Measurements from ENCODE around the gene FAM114A2.

DNA sequence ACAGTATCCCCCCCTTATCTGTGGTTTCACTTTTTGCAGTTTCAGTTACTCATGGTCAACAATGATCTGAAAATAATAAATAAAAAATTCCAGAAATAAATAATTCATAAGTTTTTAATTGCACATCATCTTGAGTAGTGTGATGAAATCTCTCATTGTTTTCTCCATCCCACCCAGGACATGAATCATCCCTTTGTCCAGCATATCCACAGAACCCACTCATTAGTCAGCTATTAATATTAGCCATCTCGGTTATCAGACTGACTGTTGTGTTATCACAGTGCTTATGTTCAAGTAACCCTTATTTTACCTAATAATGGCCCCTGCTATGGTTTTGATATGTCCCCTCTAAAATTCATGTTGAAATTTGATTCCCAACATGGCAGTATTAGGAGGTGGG, 40.7 kb downstream of the FAM114A2 start:
- TF ChIP-seq, protein P1, sequence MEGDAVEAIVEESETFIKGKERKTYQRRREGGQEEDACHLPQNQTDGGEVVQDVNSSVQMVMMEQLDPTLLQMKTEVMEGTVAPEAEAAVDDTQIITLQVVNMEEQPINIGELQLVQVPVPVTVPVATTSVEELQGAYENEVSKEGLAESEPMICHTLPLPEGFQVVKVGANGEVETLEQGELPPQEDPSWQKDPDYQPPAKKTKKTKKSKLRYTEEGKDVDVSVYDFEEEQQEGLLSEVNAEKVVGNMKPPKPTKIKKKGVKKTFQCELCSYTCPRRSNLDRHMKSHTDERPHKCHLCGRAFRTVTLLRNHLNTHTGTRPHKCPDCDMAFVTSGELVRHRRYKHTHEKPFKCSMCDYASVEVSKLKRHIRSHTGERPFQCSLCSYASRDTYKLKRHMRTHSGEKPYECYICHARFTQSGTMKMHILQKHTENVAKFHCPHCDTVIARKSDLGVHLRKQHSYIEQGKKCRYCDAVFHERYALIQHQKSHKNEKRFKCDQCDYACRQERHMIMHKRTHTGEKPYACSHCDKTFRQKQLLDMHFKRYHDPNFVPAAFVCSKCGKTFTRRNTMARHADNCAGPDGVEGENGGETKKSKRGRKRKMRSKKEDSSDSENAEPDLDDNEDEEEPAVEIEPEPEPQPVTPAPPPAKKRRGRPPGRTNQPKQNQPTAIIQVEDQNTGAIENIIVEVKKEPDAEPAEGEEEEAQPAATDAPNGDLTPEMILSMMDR (IDR thresholded peaks at IDR 0.05 in 8 of 11, conservative IDR thresholded peaks at IDR 0.05 in 3 of 11): no peak
- no peak for TF ChIP-seq POLR2A (IDR thresholded peaks at IDR 0.05)

Measured in spleen (tissue), 7 donors.